ENCODE results near the gene SLC25A21.

Gene SLC25A21

DNA sequence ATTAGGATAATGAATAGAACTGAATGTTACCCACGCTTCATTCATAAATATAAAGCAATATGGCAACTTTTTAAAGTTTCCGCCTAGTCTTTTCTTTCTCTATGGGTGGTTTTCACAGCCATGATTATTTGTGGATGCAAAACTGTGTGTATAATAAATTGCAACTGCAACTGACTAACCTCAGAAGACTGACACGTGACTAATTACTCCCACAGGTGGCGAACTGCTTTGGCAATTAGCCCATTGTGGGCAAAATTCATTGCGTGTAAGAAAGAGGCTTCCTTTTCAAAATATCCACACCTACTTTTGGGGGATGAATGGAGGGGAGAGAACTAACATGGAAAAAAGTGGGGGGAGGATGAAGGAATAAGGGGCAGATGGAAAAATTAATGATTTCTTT, 79.0 kb downstream of the SLC25A21 start:
- H4K8ac ChIP-seq (ENCODE audit: low read depth, low read length) = no peak overlapping the region
- no peak overlapping the region for H3K23ac ChIP-seq (ENCODE audit: low read depth, low read length, poor library complexity)
- no peaks in the 10 kb centered on the region for H3K36me3 ChIP-seq (replicated peaks in 1 of 2; ENCODE audit: control insufficient read depth in 2 of 2, insufficient read depth in 2 of 2, low read length in 2 of 2)
- peaks cover 2% of the 10 kb centered on the region in 2 donors for H3K4me1 ChIP-seq (ENCODE audit: control insufficient read depth in 2 of 2, insufficient read depth in 1 of 2, low read depth in 1 of 2, low read length in 2 of 2)
- no peak overlapping the region for H3K9ac ChIP-seq (ENCODE audit: low read depth, low read length, poor library complexity)
- H3K27ac ChIP-seq (replicated peaks; ENCODE audit: low read length) = no peak overlapping the region
- no peaks in the 10 kb centered on the region for H3K9me3 ChIP-seq (replicated peaks in 1 of 2; ENCODE audit: control insufficient read depth in 2 of 2, insufficient read depth in 1 of 2, low read depth in 1 of 2, low read length in 2 of 2)
- no peak overlapping the region for H2BK15ac ChIP-seq (ENCODE audit: low read length)
- no peak overlapping the region for H2BK5ac ChIP-seq (ENCODE audit: low read length)
- no peak overlapping the region for H2AK5ac ChIP-seq (ENCODE audit: low read depth, low read length)
- no peaks in the 10 kb centered on the region for H3K79me1 ChIP-seq (ENCODE audit: low read depth, low read length)
- no peak overlapping the region for H3K14ac ChIP-seq (ENCODE audit: low read length)
- H3K4ac ChIP-seq (ENCODE audit: low read length) = no peak overlapping the region
- H3K4me3 ChIP-seq (ENCODE audit: low read length in 2 of 2) = no peak overlapping the region
- H2BK120ac ChIP-seq (ENCODE audit: low read depth, low read length) = no peak overlapping the region
- no peak overlapping the region for H3K18ac ChIP-seq (ENCODE audit: low read length)
- no peak overlapping the region for H3K4me2 ChIP-seq (ENCODE audit: insufficient read depth, low read length, poor library complexity, severe bottlenecking)
- no peaks in the 10 kb centered on the region for H3K27me3 ChIP-seq (ENCODE audit: control insufficient read depth in 3 of 3, insufficient read depth in 3 of 3, low read depth in 1 of 3, low read length in 3 of 3)
- no peak overlapping the region for H4K91ac ChIP-seq (ENCODE audit: low read depth, low read length, poor library complexity)
- H2AFZ ChIP-seq (ENCODE audit: low read length) = no peak overlapping the region
- H2BK12ac ChIP-seq (ENCODE audit: low read length) = no peak overlapping the region
- no CpG with 5 or more reads among the region's 5 CpGs for WGBS, 2 donors (ENCODE audit: extremely low coverage in 2 of 2, insufficient read length in 2 of 2, insufficient replicate concordance in 1 of 2)
- DNase-seq (ENCODE audit: low spot score) = no peak

GRCh38 chr14:37091651-37092050, 80.8 kb downstream of the SLC25A21 start:
- peaks cover 2% of the 10 kb centered on the region in 2 donors for H3K4me1 ChIP-seq (ENCODE audit: control insufficient read depth in 2 of 2, insufficient read depth in 1 of 2, low read depth in 1 of 2, low read length in 2 of 2)
- no peak overlapping the region for H3K14ac ChIP-seq (ENCODE audit: low read length)
- no peak overlapping the region for H3K9ac ChIP-seq (ENCODE audit: low read depth, low read length, poor library complexity)
- no CpG with 5 or more reads among the region's 3 CpGs for WGBS, 2 donors (ENCODE audit: extremely low coverage in 2 of 2, insufficient read length in 2 of 2, insufficient replicate concordance in 1 of 2)
- H2BK5ac ChIP-seq (ENCODE audit: low read length) = no peak overlapping the region
- no peak overlapping the region for H2BK15ac ChIP-seq (ENCODE audit: low read length)
- H2AFZ ChIP-seq (ENCODE audit: low read length) = no peak overlapping the region
- no peaks in the 10 kb centered on the region for H3K9me3 ChIP-seq (replicated peaks in 1 of 2; ENCODE audit: control insufficient read depth in 2 of 2, insufficient read depth in 1 of 2, low read depth in 1 of 2, low read length in 2 of 2)
- no peak overlapping the region for H3K4me3 ChIP-seq (ENCODE audit: low read length in 2 of 2)
- H3K27me3 ChIP-seq (ENCODE audit: control insufficient read depth in 3 of 3, insufficient read depth in 3 of 3, low read depth in 1 of 3, low read length in 3 of 3) = no peaks in the 10 kb centered on the region
- no peaks in the 10 kb centered on the region for H3K36me3 ChIP-seq (replicated peaks in 1 of 2; ENCODE audit: control insufficient read depth in 2 of 2, insufficient read depth in 2 of 2, low read length in 2 of 2)
- no peak overlapping the region for H3K18ac ChIP-seq (ENCODE audit: low read length)
- no peak overlapping the region for H4K8ac ChIP-seq (ENCODE audit: low read depth, low read length)
- no peak overlapping the region for H3K23ac ChIP-seq (ENCODE audit: low read depth, low read length, poor library complexity)
- no peak overlapping the region for H2BK120ac ChIP-seq (ENCODE audit: low read depth, low read length)
- DNase-seq (ENCODE audit: low spot score) = no peak
- H4K91ac ChIP-seq (ENCODE audit: low read depth, low read length, poor library complexity) = no peak overlapping the region
- no peak overlapping the region for H3K4me2 ChIP-seq (ENCODE audit: insufficient read depth, low read length, poor library complexity, severe bottlenecking)
- no peak overlapping the region for H3K4ac ChIP-seq (ENCODE audit: low read length)
- no peaks in the 10 kb centered on the region for H3K79me1 ChIP-seq (ENCODE audit: low read depth, low read length)
- H2BK12ac ChIP-seq (ENCODE audit: low read length) = no peak overlapping the region
- no peak overlapping the region for H2AK5ac ChIP-seq (ENCODE audit: low read depth, low read length)
- no peak overlapping the region for H3K27ac ChIP-seq (replicated peaks; ENCODE audit: low read length)

DNA sequence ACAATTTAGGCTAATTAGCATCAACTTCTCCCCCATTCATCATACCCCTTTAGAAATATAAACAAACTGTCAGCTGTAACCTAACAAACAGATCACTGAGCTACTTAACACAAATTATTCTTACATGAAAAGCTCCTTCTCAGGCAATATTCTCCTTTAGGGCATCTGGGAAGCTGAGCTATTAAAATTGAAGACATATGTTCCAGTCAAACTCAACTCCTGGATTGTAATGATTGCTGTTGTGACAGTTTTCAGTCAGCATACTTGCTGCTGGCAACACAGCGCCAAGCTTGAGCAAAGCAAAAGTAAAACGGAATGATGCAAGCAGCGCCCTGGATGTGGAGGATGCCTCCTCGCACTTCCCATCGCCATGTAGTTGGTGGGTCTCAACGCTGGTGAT, 82.4 kb downstream of the SLC25A21 start:
- Histone ChIP-seq H4K91ac (ENCODE audit: low read depth, low read length, poor library complexity) (no peak overlapping the region), H3K27me3 (ENCODE audit: control insufficient read depth in 3 of 3, insufficient read depth in 3 of 3, low read depth in 1 of 3, low read length in 3 of 3) (no peaks in the 10 kb centered on the region), H3K4ac (ENCODE audit: low read length) (no peak overlapping the region), H3K36me3 (replicated peaks in 1 of 2; ENCODE audit: control insufficient read depth in 2 of 2, insufficient read depth in 2 of 2, low read length in 2 of 2) (no peaks in the 10 kb centered on the region), H3K4me3 (ENCODE audit: low read length in 2 of 2) (no peak overlapping the region), H4K8ac (ENCODE audit: low read depth, low read length) (no peak overlapping the region), H3K4me2 (ENCODE audit: insufficient read depth, low read length, poor library complexity, severe bottlenecking) (no peak overlapping the region), H3K23ac (ENCODE audit: low read depth, low read length, poor library complexity) (no peak overlapping the region), H2AFZ (ENCODE audit: low read length) (no peak overlapping the region), H3K4me1 (ENCODE audit: control insufficient read depth in 2 of 2, insufficient read depth in 1 of 2, low read depth in 1 of 2, low read length in 2 of 2) (peaks cover 2% of the 10 kb centered on the region in 2 donors), H3K79me1 (ENCODE audit: low read depth, low read length) (no peaks in the 10 kb centered on the region), H2AK5ac (ENCODE audit: low read depth, low read length) (no peak overlapping the region), H2BK5ac (ENCODE audit: low read length) (no peak overlapping the region), H3K27ac (replicated peaks; ENCODE audit: low read length) (no peak overlapping the region), H2BK120ac (ENCODE audit: low read depth, low read length) (no peak overlapping the region), H3K9me3 (replicated peaks in 1 of 2; ENCODE audit: control insufficient read depth in 2 of 2, insufficient read depth in 1 of 2, low read depth in 1 of 2, low read length in 2 of 2) (no peaks in the 10 kb centered on the region), H2BK15ac (ENCODE audit: low read length) (no peak overlapping the region), H3K9ac (ENCODE audit: low read depth, low read length, poor library complexity) (no peak overlapping the region), H3K14ac (ENCODE audit: low read length) (no peak overlapping the region), H3K18ac (ENCODE audit: low read length) (no peak overlapping the region), H2BK12ac (ENCODE audit: low read length) (no peak overlapping the region)
- WGBS, 2 donors (ENCODE audit: extremely low coverage in 2 of 2, insufficient read length in 2 of 2, insufficient replicate concordance in 1 of 2) = no CpG with 5 or more reads among the region's 6 CpGs
- no peak for DNase-seq (ENCODE audit: low spot score)

- H3K27me3 ChIP-seq (ENCODE audit: control insufficient read depth in 3 of 3, insufficient read depth in 3 of 3, low read depth in 1 of 3, low read length in 3 of 3) = no peaks in the 10 kb centered on the region
- no peaks in the 10 kb centered on the region for H3K9me3 ChIP-seq (replicated peaks in 1 of 2; ENCODE audit: control insufficient read depth in 2 of 2, insufficient read depth in 1 of 2, low read depth in 1 of 2, low read length in 2 of 2)
- H3K4me1 ChIP-seq (ENCODE audit: control insufficient read depth in 2 of 2, insufficient read depth in 1 of 2, low read depth in 1 of 2, low read length in 2 of 2) = peaks cover 2% of the 10 kb centered on the region in 2 donors
- H3K27ac ChIP-seq (replicated peaks; ENCODE audit: low read length) = no peak overlapping the region
- no peaks in the 10 kb centered on the region for H3K79me1 ChIP-seq (ENCODE audit: low read depth, low read length)
- no CpG with 5 or more reads among the region's 3 CpGs for WGBS, 2 donors (ENCODE audit: extremely low coverage in 2 of 2, insufficient read length in 2 of 2, insufficient replicate concordance in 1 of 2)
- no peak overlapping the region for H3K4me3 ChIP-seq (ENCODE audit: low read length in 2 of 2)
- H2BK15ac ChIP-seq (ENCODE audit: low read length) = no peak overlapping the region
- H2AFZ ChIP-seq (ENCODE audit: low read length) = no peak overlapping the region
- H4K8ac ChIP-seq (ENCODE audit: low read depth, low read length) = no peak overlapping the region
- no peak overlapping the region for H2BK12ac ChIP-seq (ENCODE audit: low read length)
- no peak overlapping the region for H3K9ac ChIP-seq (ENCODE audit: low read depth, low read length, poor library complexity)
- H2AK5ac ChIP-seq (ENCODE audit: low read depth, low read length) = no peak overlapping the region
- H2BK120ac ChIP-seq (ENCODE audit: low read depth, low read length) = no peak overlapping the region
- no peak overlapping the region for H3K23ac ChIP-seq (ENCODE audit: low read depth, low read length, poor library complexity)
- H3K14ac ChIP-seq (ENCODE audit: low read length) = no peak overlapping the region
- H3K18ac ChIP-seq (ENCODE audit: low read length) = no peak overlapping the region
- H3K4me2 ChIP-seq (ENCODE audit: insufficient read depth, low read length, poor library complexity, severe bottlenecking) = no peak overlapping the region
- H2BK5ac ChIP-seq (ENCODE audit: low read length) = no peak overlapping the region
- H3K4ac ChIP-seq (ENCODE audit: low read length) = no peak overlapping the region
- no peak overlapping the region for H4K91ac ChIP-seq (ENCODE audit: low read depth, low read length, poor library complexity)
- DNase-seq (ENCODE audit: low spot score) = no peak
- no peaks in the 10 kb centered on the region for H3K36me3 ChIP-seq (replicated peaks in 1 of 2; ENCODE audit: control insufficient read depth in 2 of 2, insufficient read depth in 2 of 2, low read length in 2 of 2)
These were observed 83.0 kb downstream of the SLC25A21 start for GRCh38 chr14:37089410-37089809.

Measured in neuronal stem cell (in vitro differentiated cells).